Stimulated activated CD4-positive, alpha-beta T cell treated with anti-CD3 and anti-CD28 coated beads, Interleukin-4, amount 100 ng/mL, for 48 hours (primary cell): ENCODE data around the gene ATXN1.
"Not testable (repeated sequence)": the region's sequence is repeated elsewhere in the genome, so short reads cannot be mapped to it uniquely, and the experiment has no call there.

Experiments used
- DNase-seq, 2 donors: peaks; one replicate each; pipeline ENCODE4 v3.0.0-alpha.2; 2020; ENCODE audit warnings: low read depth in 2 of 2

The ATXN1 gene

DNA sequence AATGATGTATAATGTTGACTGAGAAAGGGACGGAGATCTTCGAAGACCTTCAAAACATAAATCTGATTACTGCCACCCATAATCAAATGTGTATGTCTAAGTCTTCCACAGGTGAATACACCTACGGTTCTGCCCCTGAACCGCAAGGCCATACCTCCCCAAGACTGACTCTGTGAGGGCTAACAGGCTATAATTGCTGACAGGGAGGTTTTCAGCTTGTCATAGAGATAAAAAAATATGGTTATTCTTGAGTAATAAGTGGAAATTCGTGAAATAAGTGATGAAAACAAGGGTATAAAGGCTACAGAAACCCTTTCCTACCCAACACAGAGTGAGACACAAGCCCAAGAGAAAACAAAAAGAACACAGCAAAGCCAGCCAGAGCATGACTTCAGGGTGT is 188.9 kb downstream of the ATXN1 start:
- DNase-seq = no peak

GRCh38 chr6:16570946-16571345 is 190.3 kb downstream of the ATXN1 start:
- DNase-seq = no peak

DNA sequence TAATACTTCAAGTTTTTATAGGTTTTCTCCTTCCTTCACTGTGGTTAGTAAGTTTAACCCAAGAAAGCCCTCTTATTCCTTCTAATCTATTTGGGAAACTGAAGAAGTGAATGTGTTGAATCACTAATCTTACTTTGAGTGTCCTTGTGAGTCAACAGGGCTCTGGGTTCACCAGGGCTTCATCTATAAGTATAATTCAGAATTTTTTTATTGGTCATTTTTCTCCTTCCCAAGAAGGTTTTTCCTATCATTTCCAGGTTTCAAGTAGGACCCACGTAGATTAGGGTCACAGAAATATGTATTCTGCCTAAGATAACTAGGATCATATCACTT is 191.1 kb downstream of the ATXN1 start:
- no peak for DNase-seq

GRCh38 chr6:16568128-16568527 is 193.1 kb downstream of the ATXN1 start:
- no peak for DNase-seq

DNA sequence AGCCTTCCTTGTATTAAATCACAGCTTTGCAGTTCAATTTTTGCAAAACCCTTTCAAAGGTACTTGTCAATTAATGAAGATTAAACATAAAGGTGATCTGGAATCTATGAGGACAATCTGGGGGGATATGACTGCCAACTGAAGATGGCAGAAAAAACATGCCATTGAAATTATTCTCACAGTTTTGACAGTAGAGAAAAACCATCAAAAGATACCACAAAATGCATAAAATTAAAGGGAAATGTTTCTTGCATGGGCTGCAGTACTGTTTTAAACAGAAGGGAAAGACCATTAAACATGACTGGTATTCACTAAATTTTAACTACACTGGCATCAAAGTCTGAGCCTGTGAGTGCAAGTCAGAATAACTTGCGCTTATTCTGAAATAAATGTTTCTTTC is 194.2 kb downstream of the ATXN1 start:
- DNase-seq = no peak

DNA sequence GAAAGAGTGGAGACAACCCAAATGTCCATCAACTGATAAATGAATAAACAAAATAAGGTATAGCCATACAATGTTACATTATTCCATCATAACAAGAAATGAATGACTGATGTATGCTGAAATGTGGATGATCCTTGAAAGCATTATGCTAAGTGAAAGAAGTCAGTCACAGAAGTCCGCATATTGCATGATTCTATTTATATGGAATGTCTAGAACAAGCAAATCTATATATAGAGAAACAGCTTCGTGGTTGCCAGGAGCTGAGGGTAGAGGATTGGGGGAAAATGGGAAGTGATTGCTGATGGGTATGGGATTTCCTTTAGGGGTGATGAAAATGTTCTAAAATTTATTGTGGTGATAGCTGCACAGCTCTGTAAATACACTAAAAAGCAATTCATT is 196.8 kb downstream of the ATXN1 start:
- DNase-seq = no peak

- no peak for DNase-seq
Observed at GRCh38 chr6:16563628-16564240, 197.5 kb downstream of the ATXN1 start.

- no peak for DNase-seq
Observed at GRCh38 chr6:16562498-16562897, 198.8 kb downstream of the ATXN1 start.

DNA sequence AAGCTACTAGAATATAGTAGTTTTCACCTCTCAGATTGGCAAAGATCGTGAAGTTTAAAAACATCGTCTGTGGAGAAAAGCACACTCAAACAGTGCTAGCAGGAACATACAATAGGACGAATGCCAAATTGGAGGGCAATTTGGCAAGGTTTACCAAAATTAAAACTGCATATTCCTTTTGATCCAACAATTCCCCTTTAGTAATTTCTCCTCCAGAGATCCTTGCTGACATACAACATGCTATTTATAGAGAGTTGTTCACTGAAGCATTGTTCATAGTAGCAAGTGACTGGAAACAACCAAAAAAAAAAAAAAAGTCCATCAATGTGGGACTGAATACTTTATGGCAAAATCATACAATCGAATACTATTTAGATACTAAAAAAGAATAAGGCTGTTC is 202.2 kb downstream of the ATXN1 start:
- DNase-seq = no peak

DNA sequence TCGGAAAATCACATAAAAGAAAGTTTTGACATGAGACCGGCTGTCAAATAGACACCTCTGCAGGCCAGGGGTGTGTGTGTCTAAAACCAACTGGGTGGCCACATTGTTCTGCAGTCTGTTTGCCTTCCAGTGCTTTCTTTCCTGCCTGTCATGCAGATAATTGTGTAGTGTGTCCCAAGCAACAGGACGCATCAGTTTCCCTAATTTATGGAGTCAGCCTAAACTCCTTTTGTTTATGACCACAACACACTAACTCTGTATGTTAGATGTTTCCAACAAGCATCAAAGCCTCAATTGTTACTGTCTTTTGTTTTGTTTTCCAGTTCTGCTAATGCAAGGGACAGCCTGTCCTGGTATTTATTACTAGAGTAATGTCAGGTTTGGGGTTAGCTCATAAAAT is 205.7 kb downstream of the ATXN1 start:
- DNase-seq = no peak

GRCh38 chr6:16553531-16553930 is 207.7 kb downstream of the ATXN1 start:
- DNase-seq = no peak

DNA sequence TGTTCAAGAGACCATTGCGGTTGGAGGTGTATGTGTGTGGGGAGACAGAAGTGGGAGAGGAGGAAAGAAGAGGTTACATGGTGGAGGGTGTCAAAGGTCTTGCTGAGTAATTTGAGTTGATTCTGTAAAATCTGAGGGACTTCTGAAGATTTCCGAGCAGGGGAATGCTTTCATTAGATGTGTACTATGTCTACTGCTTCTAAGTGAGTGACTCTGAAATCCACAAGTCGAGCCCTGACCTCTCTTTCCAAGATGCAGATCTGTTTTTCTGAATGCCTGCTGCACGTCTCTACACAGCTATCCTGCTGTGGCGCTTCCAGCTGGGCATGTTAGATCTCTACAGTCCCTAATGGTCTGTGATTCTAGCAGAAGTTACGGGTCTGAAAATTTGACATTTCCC is 209.8 kb downstream of the ATXN1 start:
- DNase-seq = no peak

- DNase-seq = no peak
Observed at GRCh38 chr6:16548121-16548520, 213.1 kb downstream of the ATXN1 start.

DNA sequence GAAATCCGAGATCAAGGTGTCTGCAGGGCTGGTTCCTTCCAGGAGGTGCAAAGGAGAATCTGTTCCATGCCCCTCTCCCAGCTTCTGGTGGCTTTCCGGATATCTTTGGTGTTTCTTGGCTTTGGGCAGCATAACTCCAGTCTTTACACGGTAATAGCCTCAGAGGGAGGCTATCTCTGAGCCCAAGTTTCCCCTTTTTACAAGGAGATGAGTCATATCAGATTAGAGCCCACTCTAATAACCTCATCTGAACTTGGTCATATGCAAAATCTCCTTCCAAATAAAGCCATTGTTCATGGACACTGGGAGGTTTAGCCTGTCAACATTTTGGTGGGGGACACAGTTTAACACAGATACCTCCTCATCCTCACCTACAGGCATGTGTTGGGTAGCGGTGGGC is 213.7 kb downstream of the ATXN1 start:
- no peak for DNase-seq

DNA sequence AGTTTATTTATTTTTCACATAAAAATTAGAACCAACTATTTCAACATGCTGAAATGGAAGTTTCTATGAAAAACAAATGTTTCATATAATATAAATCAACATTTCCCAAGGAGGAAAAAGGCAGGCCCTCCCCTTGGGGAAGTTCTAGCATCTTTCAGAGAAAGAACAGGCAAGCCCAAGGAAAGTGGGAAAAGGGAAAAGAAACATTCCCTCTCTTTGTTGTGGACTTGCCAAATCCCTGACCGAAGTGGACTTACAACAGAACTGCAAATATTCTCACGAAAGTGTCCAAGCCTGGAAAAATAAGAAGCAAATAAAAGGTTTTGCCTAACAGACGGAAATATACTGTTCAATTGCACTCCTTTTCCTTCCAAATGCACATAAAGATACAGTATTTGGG is 214.4 kb downstream of the ATXN1 start:
- DNase-seq = no peak

DNA sequence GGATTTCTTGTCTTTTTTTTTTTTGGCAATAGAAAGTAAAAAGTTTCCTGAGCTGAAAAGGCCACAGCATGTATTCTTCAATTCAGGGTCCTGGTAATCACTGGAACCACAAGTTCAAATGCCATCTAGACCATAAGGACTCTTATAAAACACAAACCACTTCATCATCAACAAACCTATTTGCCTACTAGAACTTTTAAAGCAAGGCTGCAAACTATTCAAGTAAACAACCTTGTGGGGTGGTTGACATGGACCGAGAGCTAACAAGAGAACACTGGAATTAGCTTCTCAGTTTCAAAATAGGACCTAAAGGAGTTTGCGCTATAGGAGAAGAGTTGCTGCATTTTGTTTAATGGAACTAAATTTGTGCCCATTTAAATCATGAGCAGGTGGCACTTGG is 215.9 kb downstream of the ATXN1 start:
- no peak for DNase-seq

GRCh38 chr6:16544521-16544920 is 216.7 kb downstream of the ATXN1 start:
- no peak for DNase-seq

GRCh38 chr6:16544006-16544405 is 217.3 kb downstream of the ATXN1 start:
- no peak for DNase-seq

GRCh38 chr6:16543521-16543920 is 217.7 kb downstream of the ATXN1 start:
- DNase-seq = no peak

DNA sequence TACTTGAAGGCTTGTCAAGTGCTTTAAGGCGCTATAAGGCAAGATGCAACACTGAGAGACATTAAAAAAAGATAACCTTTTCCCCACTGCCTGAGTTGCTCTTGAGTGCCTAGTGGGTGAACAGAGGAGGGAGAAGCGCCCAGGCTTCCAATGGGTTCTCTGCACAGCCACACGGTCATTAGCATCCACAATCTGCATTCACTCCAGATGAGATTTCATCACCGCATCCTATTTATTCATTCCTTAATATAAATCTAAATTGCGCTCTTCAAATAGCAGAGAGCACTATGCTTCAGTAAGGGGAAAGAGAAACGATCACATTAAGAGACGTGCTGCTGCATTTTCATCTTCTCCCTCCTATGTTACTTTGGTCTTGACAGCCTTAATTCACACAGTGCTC is 219.2 kb downstream of the ATXN1 start:
- DNase-seq = no peak

DNA sequence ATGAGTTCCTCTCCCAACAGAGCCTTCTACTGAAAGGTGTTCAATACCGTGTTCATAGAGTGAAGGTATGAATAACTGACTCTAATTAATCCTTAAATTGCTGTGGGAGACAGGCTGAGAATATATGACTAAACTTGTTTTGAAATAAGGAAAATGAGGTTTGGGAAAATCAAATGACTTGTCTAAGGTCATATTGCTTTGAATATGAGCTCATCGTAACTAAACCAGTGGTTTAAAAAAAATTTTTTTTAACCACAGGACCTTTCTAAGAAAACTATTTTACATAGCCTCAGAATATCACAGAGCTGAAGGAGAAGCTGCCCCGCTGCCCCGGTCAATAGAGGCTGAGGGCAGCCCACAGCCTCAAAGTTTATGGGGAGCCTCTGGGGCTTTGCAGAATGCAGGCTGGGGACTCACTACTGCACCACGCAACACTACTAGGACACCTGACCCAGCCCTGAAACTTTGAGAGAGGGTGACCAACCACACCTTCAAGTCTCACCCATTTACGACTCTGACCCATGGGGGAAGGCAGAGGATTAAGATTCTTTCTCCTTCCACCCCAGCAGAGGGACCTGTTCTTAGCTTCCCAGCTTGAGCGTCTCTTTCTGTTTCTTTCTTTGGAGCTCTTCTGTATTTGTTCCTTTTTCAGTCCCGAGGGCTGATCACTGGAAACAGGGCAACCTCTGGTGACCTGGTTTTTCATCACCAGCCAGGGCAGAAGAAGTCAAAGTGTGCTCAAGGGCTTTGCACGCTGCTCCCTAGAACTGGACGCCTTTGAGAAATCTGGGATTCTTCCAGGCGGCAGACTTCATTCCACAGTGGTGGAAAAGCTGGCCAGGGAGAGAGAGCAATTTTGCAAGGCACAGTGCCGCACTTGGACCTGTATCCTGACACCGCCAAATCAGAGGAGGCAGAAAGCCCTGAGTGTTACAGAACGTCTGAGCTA is 220.2 kb downstream of the ATXN1 start:
- DNase-seq = no peak

GRCh38 chr6:16540383-16540782 is 220.9 kb downstream of the ATXN1 start:
- DNase-seq = not testable (repeated sequence)

GRCh38 chr6:16539086-16539931 is 222.0 kb downstream of the ATXN1 start:
- DNase-seq = no peak
